ENCODE results near the gene INHBC. TPM values are rescaled to one million over a fixed set of nuclear protein-coding genes. Genes with fewer than 3 reads are reported as not detected.
A peak's percentile ranks its signal among the peaks of the same experiment; 100 is the strongest.

The INHBC gene
- total and polyA plus RNA-seq, 7 donors: 0.05 to 0.21 (median 0.18) TPM; not detected in 4

DNA sequence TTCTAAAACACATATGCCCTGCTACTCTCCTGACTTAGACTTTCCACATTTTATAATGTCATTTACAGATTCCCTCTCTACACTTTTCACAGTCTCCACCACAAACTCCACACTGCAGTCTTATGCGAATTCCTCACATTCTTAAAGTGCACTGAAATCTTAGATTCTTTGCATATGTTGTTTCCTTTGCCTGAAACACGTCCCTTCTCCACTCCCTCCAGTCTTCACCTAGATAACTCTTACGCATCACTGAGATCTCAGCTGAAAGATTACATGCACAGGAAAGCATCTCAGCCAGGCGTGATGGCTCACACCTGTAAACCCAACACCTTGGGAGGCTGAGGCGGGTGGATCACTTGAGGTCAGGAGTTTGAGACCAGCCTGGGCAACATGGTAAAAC is 48.9 kb downstream of the INHBC start:
- Histone ChIP-seq H3K27me3 (ENCODE audit: insufficient read depth in 3 of 3, low read length in 2 of 3) (peaks cover 0 to 3% (median 2%) of the 10 kb centered on the region in 3 donors), H3K36me3 (ENCODE audit: insufficient read depth in 1 of 2, low read depth in 1 of 2) (no peaks in the 10 kb centered on the region), H3K4me3 (no peak overlapping the region), H3K4me1 (peaks cover under 1% of the 10 kb centered on the region), H3K27ac (no peak overlapping the region), H3K9me3 (no peaks in the 10 kb centered on the region)
- DNase-seq: peak in 1 of 2 donors; percentile 19
- no peak for TF ChIP-seq CTCF (IDR thresholded peaks at IDR 0.05)
- intact Hi-C loops (cut with DNase I): no loop called here
- whole genome bisulfite sequencing, 3 donors: 42 to 51% (median 43%) methylated on average over 5 of the region's 5 CpGs
- ATAC-seq: no peak

- H3K9me3 ChIP-seq: no peaks in the 10 kb centered on the region
- H3K4me3 ChIP-seq: no peak overlapping the region
- no peak for TF ChIP-seq CTCF (IDR thresholded peaks at IDR 0.05)
- intact Hi-C loops (cut with DNase I): loop anchor here in 1 of 2 donors (5.0 kb wide), 1 partner anchor 37 kb away; the partner anchor contains the start of genes DDIT3 and MBD6
- ATAC-seq (no peak), DNase-seq (no peak)
- H3K27me3 ChIP-seq (ENCODE audit: insufficient read depth in 3 of 3, low read length in 2 of 3): peaks cover 0 to 3% (median 0%) of the 10 kb centered on the region in 3 donors
- H3K4me1 ChIP-seq: peaks cover 10% of the 10 kb centered on the region
- no peak overlapping the region for H3K27ac ChIP-seq
- peaks cover 7 to 18% of the 10 kb centered on the region in 2 donors for H3K36me3 ChIP-seq (ENCODE audit: insufficient read depth in 1 of 2, low read depth in 1 of 2)
Observed at GRCh38 chr12:57485695-57486094, 51.1 kb downstream of the INHBC start.

GRCh38 chr12:57487055-57487596 is 52.5 kb downstream of the INHBC start:
- WGBS, 3 donors: 81 to 85% (median 82%) methylated on average over 27 of the region's 27 CpGs

DNA sequence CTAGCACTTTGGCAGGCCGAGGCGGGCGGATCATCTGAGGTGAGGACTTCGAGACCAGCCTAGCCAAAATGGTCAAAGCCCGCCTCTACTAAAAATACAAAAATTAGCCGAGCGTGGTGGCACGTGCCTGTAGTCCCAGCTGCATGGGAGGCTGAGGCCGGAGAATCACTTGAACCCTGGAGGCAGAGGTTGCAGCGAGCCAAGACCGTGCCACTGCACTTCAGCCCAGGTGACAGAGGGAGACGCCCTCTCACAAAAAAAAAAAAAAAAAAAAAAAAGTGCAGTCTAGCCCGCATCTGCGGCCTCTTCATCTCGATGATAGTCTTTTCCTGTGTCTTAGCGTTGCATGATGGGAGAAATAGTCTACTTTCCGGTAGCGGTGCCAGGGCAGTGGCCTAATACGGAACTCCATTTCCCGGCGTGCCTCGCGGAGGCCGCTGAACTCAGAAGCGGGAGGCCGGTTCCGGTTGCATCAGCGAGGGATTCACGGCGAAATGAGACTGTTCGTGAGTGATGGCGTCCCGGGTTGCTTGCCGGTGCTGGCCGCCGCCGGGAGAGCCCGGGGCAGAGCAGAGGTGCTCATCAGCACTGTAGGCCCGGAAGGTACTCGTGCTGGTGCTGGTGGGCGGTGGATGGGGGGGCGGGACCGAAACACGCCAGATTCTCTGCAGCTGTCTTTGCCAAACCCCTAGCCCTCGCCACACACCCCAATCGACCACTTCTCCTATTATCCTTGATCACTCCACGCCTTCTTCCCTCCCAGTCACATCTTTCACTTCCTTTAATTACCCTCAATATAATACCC is 53.2 kb downstream of the INHBC start, which contains the start of gene MARS1:
Gene MARS1, plus strand, starts transcription at position 472 of the 805 bp plus-strand sequence. Its CDS starts 23 bp downstream, at position 495.
- intact Hi-C loops (cut with DNase I): loop anchor here in 1 of 2 donors (5.0 kb wide), 1 partner anchor 35 kb away; the partner anchor contains the start of genes DDIT3 and MBD6
- ATAC-seq: peak; percentile 97 to 99 (median 98)

More at GRCh38 chr12:57487055-57487596, 52.5 kb downstream of the INHBC start:
- ATAC-seq (peak in 1 of 4 donors; percentile 4), DNase-seq (no peak)
- no peak for TF ChIP-seq CTCF (IDR thresholded peaks at IDR 0.05)
- intact Hi-C loops (cut with DNase I): loop anchor here in 1 of 2 donors (5.0 kb wide), 1 partner anchor 35 kb away; the partner anchor contains the start of genes DDIT3 and MBD6
- Histone ChIP-seq H3K27ac (peak overlapping the region; percentile 76), H3K9me3 (no peaks in the 10 kb centered on the region), H3K36me3 (ENCODE audit: insufficient read depth in 1 of 2, low read depth in 1 of 2) (peaks cover 12 to 32% of the 10 kb centered on the region in 2 donors), H3K4me3 (peak overlapping the region; percentile 96), H3K4me1 (peaks cover 10% of the 10 kb centered on the region), H3K27me3 (ENCODE audit: insufficient read depth in 3 of 3, low read length in 2 of 3) (peaks cover 0 to 3% (median 0%) of the 10 kb centered on the region in 3 donors)

More for the DNA sequence above, 53.2 kb downstream of the INHBC start, which contains the start of gene MARS1:
- DNase-seq: peak; percentile 94 to 97
- Histone ChIP-seq H3K27ac (peak within 1 kb of the TSS; percentile 76), H3K9me3 (no peaks in the 10 kb centered on the region), H3K4me1 (peaks cover 10% of the 10 kb centered on the region), H3K27me3 (ENCODE audit: insufficient read depth in 3 of 3, low read length in 2 of 3) (no peaks in the 10 kb centered on the region), H3K36me3 (ENCODE audit: insufficient read depth in 1 of 2, low read depth in 1 of 2) (peaks cover 14 to 34% of the 10 kb centered on the region in 2 donors), H3K4me3 (peak within 1 kb of the TSS; percentile 96)
- no peak for TF ChIP-seq CTCF (IDR thresholded peaks at IDR 0.05)
- 1 to 2% (median 2%) methylated on average over 41 to 47 of the region's 47 CpGs for WGBS, 3 donors
